PFSK-1 (cell line): ENCODE measurements around the gene ZFP62.
A peak's percentile ranks its signal among the peaks of the same experiment; 100 is the strongest.

Source experiments
- FOXP2 ChIP-seq: optimal IDR thresholded peaks from 2 replicates; pipeline ENCODE3; 2011; ENCODE audit warnings: borderline replicate concordance, control low read depth, inconsistent platforms; ENCODE audit not compliant: insufficient read depth; ENCODE audit errors: extremely low read length, extremely low read depth
- POLR2AphosphoS5 ChIP-seq: IDR thresholded peaks from 2 replicates; pipeline ENCODE4 v1.6.1; 2012; ENCODE audit warnings: low read depth, mild to moderate bottlenecking, control low read depth, low read length, moderate library complexity
- REST ChIP-seq, 2 experiments: IDR thresholded peaks; 2 replicates each; pipeline versions ENCODE4 v1.6.1 to v1.8.0; 2011 to 2012; ENCODE audit warnings: low read depth in 2 of 2, low read length in 2 of 2, control low read depth in 1 of 2, inconsistent platforms in 1 of 2, mild to moderate bottlenecking in 1 of 2, moderate library complexity in 1 of 2; ENCODE audit not compliant: insufficient read depth in 1 of 2
- SIN3A ChIP-seq: IDR thresholded peaks from 2 replicates; pipeline ENCODE4 v1.6.1; 2012; ENCODE audit warnings: mild to moderate bottlenecking, low read length, moderate library complexity, borderline replicate concordance; ENCODE audit not compliant: insufficient read depth
- TAF1 ChIP-seq: IDR thresholded peaks from 2 replicates; pipeline ENCODE4 v1.6.1; 2012; ENCODE audit warnings: low read length, control low read depth, borderline replicate concordance; ENCODE audit not compliant: insufficient read depth

The ZFP62 gene

GRCh38 chr5:180811623-180812124, 49.4 kb downstream of the ZFP62 start:
- TF ChIP-seq SIN3A: no peak
- TF ChIP-seq TAF1: no peak
- 0 out of 2 replicates have a peak, but pooled peaks have one; percentile 27 for TF ChIP-seq POLR2AphosphoS5
- TF ChIP-seq REST (IDR thresholded peaks at IDR 0.05; ENCODE audit: insufficient read depth in 1 of 2, low read depth in 2 of 2, low read length in 2 of 2): no peak
- TF ChIP-seq FOXP2: no peak

DNA sequence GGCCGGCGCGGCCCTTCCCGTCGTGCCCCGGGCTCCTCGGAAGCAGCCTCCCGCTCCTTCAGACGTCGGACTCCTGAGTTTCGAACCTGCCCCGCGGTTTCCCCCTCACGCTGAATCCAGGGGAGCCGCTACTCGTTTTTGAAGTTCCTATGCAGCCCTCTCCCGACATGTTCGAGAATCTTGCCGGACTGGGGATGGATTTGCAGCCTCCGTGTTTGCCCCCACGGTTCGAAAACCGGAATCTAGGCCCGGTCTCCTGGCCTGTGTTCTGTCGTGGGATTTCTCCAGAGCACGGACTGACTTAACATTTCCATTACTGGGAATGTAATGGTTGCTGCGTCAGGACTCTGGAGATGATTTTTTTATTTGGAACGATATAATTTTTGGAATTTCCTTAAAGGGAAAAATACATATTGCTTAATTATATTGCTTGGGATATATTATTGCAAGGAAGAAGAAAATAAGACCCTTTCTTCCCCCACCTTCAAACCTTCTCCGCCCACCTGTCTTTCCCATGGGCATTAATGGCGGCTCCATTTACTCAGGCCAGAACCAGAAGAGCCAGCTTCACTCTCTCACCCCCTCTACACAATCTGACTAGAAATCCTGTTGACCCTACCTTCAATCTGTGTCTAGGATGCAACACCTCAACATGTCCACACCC, 50.0 kb downstream of the ZFP62 start:
- TF ChIP-seq SIN3A (no peak), FOXP2 (peak; percentile 8)

GRCh38 chr5:180810210-180810958, 50.7 kb downstream of the ZFP62 start:
- TF ChIP-seq SIN3A: 0 out of 2 replicates have a peak, but pooled peaks have one; percentile 73
- 0 out of 4 replicates have a peak, but pooled peaks of 1 of the 2 experiments have one; percentile 19 for TF ChIP-seq REST (IDR thresholded peaks at IDR 0.05; ENCODE audit: insufficient read depth in 1 of 2, low read depth in 2 of 2, low read length in 2 of 2)
- peak; percentile 95 for TF ChIP-seq POLR2AphosphoS5
- TF ChIP-seq TAF1: 0 out of 2 replicates have a peak, but pooled peaks have one; percentile 52
- peak; percentile 50 for TF ChIP-seq FOXP2

DNA sequence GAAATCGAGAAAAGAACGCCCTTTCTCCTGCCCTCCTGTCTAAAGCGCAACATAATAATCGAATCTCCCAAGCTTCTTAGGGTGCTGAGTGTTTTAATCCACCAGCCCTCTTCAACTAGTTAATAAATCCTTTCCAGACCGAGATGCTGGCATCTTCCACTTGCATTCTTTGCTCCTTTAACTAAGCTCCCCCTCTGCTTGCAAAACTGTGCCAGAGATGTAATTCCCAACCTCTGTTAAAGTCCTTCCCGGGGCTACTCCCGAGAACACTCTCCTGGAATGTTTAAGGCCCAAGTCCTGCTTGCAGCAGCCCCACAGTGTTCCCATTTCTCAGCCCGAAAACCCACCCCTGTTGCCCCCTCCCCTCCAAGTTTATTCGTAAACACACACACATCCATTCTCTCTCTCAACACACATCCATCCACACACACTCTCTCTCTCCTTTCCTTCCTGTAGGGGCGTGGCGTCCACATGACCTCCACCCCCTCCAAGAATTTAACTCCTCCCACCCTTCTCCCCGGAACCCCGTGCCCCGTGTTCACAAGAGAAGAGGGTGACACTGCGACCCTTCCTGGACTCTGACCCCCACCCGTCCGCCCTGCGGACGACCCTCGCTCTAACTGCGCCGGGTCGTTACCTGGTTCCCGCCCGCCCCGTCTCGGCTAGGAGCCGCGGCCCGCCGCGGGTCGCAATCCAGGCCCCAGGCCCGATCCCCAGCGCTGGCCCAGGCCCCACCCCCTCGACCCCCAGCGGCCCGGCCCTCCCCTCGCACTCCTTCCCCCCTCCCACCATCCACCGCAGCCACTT, 51.5 kb downstream of the ZFP62 start:
- TF ChIP-seq FOXP2: no peak
- TF ChIP-seq SIN3A: peak; percentile 90; the same call in 1 of the 2 replicates
- peak; percentile 57; the same call in 1 of the 2 replicates for TF ChIP-seq TAF1

DNA sequence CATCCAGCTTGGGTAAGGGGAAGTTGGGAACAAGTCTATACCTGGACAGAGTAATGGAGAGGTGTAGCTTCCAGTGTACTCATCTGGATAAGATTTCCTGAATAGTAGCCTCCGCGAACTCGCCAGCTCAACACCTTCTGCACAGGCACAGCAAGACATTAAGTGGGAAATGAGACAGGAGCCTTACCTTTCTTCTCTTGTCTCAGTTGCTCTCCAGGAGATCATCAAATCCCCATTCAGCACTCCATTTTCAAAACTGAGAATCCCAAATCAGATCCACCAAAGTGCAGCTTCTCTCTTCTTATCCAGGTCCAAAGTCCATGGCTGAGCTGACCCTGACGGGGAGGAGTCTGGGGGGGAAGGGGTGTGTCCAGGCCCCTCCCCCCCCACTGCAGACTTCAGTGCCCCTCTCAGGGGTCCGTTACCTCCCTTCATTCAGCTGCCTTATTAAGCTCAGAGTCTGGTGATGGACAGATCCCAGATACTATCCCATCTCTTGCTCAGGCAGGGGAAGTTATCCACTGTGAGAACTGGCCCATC, 52.5 kb downstream of the ZFP62 start:
- TF ChIP-seq POLR2AphosphoS5: no peak
- no peak for TF ChIP-seq SIN3A

DNA sequence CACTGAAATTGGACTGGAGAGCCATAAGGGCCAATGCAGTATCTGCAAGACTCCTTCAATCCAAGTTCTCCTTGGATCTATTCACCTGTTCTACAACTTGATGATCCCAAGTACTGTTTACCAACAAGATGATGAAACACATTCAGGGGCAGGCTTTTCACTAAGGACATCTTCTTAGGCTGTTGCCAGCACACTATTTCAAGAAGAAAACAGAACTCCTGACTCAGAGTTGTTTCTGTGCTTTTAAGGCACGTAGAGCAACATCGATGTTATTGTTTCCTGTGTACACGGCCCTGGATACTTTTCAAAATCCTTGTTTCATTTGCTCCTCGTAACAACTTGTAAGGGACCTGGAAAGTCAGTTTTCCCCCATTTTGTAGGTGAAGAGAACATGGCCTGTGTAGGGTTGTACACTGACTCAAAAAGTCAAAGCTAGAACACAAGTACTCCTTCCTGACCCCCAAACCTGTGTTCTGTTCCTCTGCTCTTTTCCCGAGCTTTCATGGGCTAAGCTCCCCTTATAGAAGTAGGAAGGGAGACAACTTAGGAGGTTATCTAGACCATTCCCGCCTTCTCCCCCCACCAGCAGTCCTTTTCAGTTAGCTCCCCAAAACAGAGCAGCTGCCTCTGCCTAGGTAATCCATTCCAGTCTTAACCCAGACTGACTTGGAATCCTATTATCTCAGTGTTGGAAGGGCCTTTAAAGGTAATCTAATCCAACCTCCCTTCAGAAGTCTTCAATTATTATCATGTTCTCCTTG, 53.2 kb downstream of the ZFP62 start:
- no peak for TF ChIP-seq POLR2AphosphoS5
- TF ChIP-seq SIN3A: no peak
- TF ChIP-seq REST (IDR thresholded peaks at IDR 0.05; ENCODE audit: insufficient read depth in 1 of 2, low read depth in 2 of 2, low read length in 2 of 2): no peak
- no peak for TF ChIP-seq TAF1
- TF ChIP-seq FOXP2: no peak
